Lung (tissue), 16 donors: ENCODE results near the gene RGN. TPM values are rescaled to one million over a fixed set of nuclear protein-coding genes. Genes with fewer than 3 reads are reported as not detected.
A peak's percentile ranks its signal among the peaks of the same experiment; 100 is the strongest.

ENCODE experiments used
- ATAC-seq: fragments of 200-7000 bp; cut with Tn5 transposase; one replicate; pipeline ENCODE4 v1.9.1; 2020; ENCODE audit warnings: moderate number of reproducible peaks; ENCODE audit not compliant: insufficient read depth, low FRiP score
- DNase-seq, 3 donors: peaks; one replicate each; pipeline ENCODE4 v3.0.0-alpha.2; 2013 to 2017
- H3K27ac ChIP-seq, 2 donors: one replicate each; pipeline ENCODE4 v1.5.1; 2013; ENCODE audit warnings: mild to moderate bottlenecking in 2 of 2, moderate library complexity in 2 of 2, control low read depth in 1 of 2, inconsistent platforms in 1 of 2, low read depth in 1 of 2, low read length in 1 of 2
- H3K27me3 ChIP-seq, 3 donors: one replicate each; pipeline ENCODE4 v1.5.1; 2013; ENCODE audit warnings: low read length in 2 of 3; ENCODE audit not compliant: control insufficient read depth in 3 of 3, insufficient read depth in 3 of 3
- H3K36me3 ChIP-seq, 4 donors: one replicate each; pipeline ENCODE4 v1.5.1; 2013; ENCODE audit warnings: low read length in 4 of 4, mild to moderate bottlenecking in 1 of 4, moderate library complexity in 1 of 4; ENCODE audit not compliant: control insufficient read depth in 4 of 4, insufficient read depth in 4 of 4
- H3K4me1 ChIP-seq, 5 donors: one replicate each; pipeline ENCODE4 v1.5.1; 2013; ENCODE audit warnings: low read length in 5 of 5, mild to moderate bottlenecking in 2 of 5, moderate library complexity in 1 of 5; ENCODE audit not compliant: control insufficient read depth in 5 of 5, insufficient read depth in 5 of 5
- H3K4me3 ChIP-seq: one replicate; pipeline ENCODE4 v1.5.1; 2013; ENCODE audit warnings: mild to moderate bottlenecking, control low read depth, moderate library complexity
- H3K9ac ChIP-seq, 2 donors: one replicate each; pipeline ENCODE4 v1.5.1; 2013; ENCODE audit warnings: low read length in 2 of 2, control low read depth in 1 of 2; ENCODE audit not compliant: insufficient read depth in 1 of 2
- H3K9me3 ChIP-seq, 4 donors: one replicate each; pipeline ENCODE4 v1.5.1; 2013; ENCODE audit warnings: low read length in 3 of 4, mild to moderate bottlenecking in 1 of 4, moderate library complexity in 1 of 4; ENCODE audit not compliant: control insufficient read depth in 4 of 4, insufficient read depth in 3 of 4
- CTCF ChIP-seq: IDR thresholded peaks from 2 replicates; pipeline ENCODE4 v1.5.1; 2012; ENCODE audit warnings: mild to moderate bottlenecking; ENCODE audit errors: control extremely low read depth, extremely low read depth
- WGBS, 2 donors: extraction: QIAGEN DNeasy Blood & Tissue Kit; methylation state at CpG; one replicate each; pipeline ENCODE4 v1.1.7; 2013; 5-methylcytosine and 5-hydroxymethylcytosine counted together
- long read RNA-seq, 5 donors: transcript quantifications; one replicate each; lab custom pipeline, GENCODE V29; 2026
- polyA plus RNA-seq, 2 donors: library from polyadenylated mRNA; stranded (reverse); fragments of 200-250 nt; gene quantifications; one replicate each; pipeline ENCODE4 v1.2.1, GENCODE V29; 2013
- total RNA-seq, 2 donors: library from RNA; depleted of rRNA in 1 of 2; stranded (reverse); fragments of >200 nt in 1 of 2; gene quantifications; one replicate each; pipeline ENCODE4 v1.2.1, GENCODE V29; 2014 to 2021
- donor health status: control.
- donor health status: control.
- donor health status: Bipolar disorder and iron deficiency.
- donor health status: healthy.
- donor health status: DM: yes; HTN: yes; CAD: no.

The RGN gene
- 10 to 100 TPM in 1 of 2 donors, 1 to 10 TPM in 1; 7.1 to 14.7 TPM for total RNA-seq
- polyA plus RNA-seq, result 10 to 100 TPM in 1 of 2 donors, 1 to 10 TPM in 1; 4.1 to 15.8 TPM
- long read RNA-seq, donor 1, partial matches to known transcripts, result 0 of 3 reads
- long read RNA-seq, donor 1, other reads (novel, unspliced or antisense), result 0 of 3 reads
- long read RNA-seq, donor 2, result 0 reads
- long read RNA-seq, donor 3, partial matches to known transcripts, result 0 of 1 reads
- long read RNA-seq, donor 3, other reads (novel, unspliced or antisense), result 0 of 1 reads
- long read RNA-seq, donor 4, result 0 reads
- long read RNA-seq, donor 5, partial matches to known transcripts, result 8 of 9 reads
- long read RNA-seq, donor 5, other reads (novel, unspliced or antisense), result 0 of 9 reads

- peak within 1 kb of the TSS; percentile 5 to 69 for H3K27ac ChIP-seq
- peak within 1 kb of the TSS in 1 of 2 donors; percentile 32 for H3K9ac ChIP-seq
- H3K36me3 ChIP-seq, result no peaks in the 10 kb centered on the region
- no peak for TF ChIP-seq CTCF
- peak within 1 kb of the TSS; percentile 8 for H3K4me3 ChIP-seq
- ATAC-seq (peak; percentile 19), DNase-seq (peak; percentile 16 to 20 (median 19))
- H3K4me1 ChIP-seq, result no peaks in the 10 kb centered on the region
- peaks cover 0 to 35% (median 10%) of the 10 kb centered on the region in 3 donors for H3K27me3 ChIP-seq
- 47 to 51% methylated on average over 34 to 59 of the region's 59 CpGs for WGBS, 2 donors
- no peaks in the 10 kb centered on the region for H3K9me3 ChIP-seq
Observed at GRCh38 chrX:47078129-47079043, at the start of gene RGN. Gene RGN (plus strand): TSS chrX:47078443. CDS start chrX:47081145, 2,702 bp downstream.

DNA sequence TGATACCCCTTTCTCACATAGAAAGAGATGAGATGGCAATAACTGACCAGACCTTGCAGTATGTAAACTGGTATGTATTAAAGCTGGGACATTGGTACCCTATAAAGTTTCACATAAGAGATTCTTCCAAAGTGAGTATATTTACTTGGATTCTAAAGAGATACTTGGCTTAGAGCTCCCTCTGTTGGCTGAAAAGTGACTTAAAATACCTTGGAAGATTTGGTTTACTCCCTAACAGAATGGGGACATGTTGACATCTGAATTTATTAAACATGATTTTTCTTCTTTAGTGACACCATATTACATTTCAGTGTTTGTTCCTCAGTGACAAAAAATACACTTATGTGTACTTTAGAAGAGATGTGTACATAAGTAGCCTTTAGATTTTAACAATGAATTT is 47.9 kb upstream of the RGN start:
- peak; percentile 43 for TF ChIP-seq CTCF
- DNase-seq (peak in 2 of 3 donors; percentile 76 to 81), ATAC-seq (no peak)
- Histone ChIP-seq H3K9ac (no peak overlapping the region), H3K36me3 (peaks cover 0 to 4% (median 1%) of the 10 kb centered on the region in 4 donors), H3K27ac (no peak overlapping the region), H3K4me3 (no peak overlapping the region), H3K27me3 (peaks cover 3 to 19% (median 5%) of the 10 kb centered on the region in 3 donors), H3K4me1 (no peaks in the 10 kb centered on the region), H3K9me3 (no peaks in the 10 kb centered on the region)

DNA sequence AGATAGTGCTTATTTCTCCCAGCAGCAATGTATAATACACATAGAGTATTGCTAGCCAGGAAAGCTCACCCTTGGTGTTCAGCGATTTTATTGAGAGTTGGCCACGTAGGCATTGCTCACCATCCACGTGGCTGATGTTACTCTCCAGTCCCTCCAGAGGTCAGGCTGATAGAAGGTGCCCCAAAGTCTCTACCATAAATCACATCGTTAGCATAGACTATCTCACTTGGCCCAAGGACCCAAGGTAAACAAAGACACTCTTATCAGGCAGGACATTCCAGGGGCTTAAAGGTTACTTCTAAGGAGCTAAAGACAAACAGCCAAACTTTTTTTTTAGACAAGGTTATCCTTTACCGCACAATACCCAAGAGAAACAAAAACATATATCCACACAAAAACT is 30.3 kb upstream of the RGN start:
- DNase-seq, result no peak
- no peak for TF ChIP-seq CTCF
- Histone ChIP-seq H3K27ac (no peak overlapping the region), H3K4me1 (no peaks in the 10 kb centered on the region), H3K9me3 (peaks cover 0 to 2% (median 0%) of the 10 kb centered on the region in 4 donors), H3K27me3 (peaks cover 0 to 8% (median 0%) of the 10 kb centered on the region in 3 donors), H3K36me3 (no peaks in the 10 kb centered on the region), H3K4me3 (no peak overlapping the region), H3K9ac (no peak overlapping the region)
- ATAC-seq, result no peak
- 49 to 72% methylated on average over 5 of the region's 5 CpGs for WGBS, 2 donors
